HG03469 (cell line): ENCODE measurements around the gene ABCG1.
A peak's percentile ranks its signal among the peaks of the same experiment; 100 is the strongest.

Experiments used
- ATAC-seq: cut with Tn5 transposase; IDR thresholded peaks from one replicate; pipeline ENCODE4 v1.9.1; 2021; ENCODE audit warnings: mild to moderate bottlenecking, moderate library complexity, moderate number of reproducible peaks; ENCODE audit not compliant: unreplicated experiment

The ABCG1 gene

DNA sequence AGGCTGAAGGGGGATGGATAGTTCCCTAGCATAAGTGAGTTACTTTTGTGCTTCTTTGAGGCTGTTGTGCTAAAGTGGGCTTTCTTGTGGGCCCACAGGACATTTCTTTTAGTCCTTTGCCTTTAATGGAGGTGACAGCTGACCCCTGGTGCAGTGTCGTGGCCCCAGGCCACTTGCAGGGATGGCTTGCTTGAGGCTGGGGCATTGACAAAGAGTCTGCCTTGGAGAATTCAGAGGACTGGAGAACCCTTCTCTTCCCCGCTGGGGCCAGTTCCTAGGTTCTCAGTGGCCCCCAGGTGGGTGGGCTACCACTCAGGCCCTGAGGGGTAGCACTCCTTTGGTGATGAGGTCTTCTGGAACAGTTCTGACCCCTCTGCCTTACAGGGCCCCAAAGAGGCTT, 12.8 kb downstream of the ABCG1 start:
- ATAC-seq = no peak

DNA sequence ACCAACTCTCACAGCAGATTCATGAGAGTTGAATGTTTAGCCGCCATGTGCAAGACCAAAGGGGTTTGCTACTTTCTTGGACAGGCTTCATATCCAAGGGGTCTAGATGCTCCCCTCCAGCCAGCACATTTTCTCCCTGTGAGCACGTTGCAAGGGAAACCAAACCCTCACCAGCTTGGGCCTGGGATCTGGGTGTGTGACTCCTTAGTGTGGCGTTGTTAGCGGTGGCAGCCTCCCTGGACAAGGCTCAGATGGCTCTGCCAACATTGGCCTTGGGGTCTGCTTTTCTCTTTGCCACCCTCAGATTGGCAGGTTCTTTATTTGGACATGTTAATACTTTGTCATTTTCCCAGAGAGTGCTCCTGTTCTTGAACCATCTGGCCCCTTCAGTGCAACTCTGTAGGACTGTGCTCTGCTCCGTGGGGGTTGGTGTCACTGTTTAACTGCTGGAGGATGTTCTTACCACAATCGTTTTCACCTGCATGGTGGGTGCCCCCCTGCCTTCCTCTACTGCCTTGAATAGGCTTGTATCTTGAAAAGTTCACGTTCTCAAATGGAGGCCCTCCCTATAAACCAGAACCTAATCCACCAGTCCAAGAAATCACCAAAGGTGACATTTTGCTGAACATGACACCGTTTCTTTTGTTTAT, 13.4 kb downstream of the ABCG1 start:
- no peak for ATAC-seq

DNA sequence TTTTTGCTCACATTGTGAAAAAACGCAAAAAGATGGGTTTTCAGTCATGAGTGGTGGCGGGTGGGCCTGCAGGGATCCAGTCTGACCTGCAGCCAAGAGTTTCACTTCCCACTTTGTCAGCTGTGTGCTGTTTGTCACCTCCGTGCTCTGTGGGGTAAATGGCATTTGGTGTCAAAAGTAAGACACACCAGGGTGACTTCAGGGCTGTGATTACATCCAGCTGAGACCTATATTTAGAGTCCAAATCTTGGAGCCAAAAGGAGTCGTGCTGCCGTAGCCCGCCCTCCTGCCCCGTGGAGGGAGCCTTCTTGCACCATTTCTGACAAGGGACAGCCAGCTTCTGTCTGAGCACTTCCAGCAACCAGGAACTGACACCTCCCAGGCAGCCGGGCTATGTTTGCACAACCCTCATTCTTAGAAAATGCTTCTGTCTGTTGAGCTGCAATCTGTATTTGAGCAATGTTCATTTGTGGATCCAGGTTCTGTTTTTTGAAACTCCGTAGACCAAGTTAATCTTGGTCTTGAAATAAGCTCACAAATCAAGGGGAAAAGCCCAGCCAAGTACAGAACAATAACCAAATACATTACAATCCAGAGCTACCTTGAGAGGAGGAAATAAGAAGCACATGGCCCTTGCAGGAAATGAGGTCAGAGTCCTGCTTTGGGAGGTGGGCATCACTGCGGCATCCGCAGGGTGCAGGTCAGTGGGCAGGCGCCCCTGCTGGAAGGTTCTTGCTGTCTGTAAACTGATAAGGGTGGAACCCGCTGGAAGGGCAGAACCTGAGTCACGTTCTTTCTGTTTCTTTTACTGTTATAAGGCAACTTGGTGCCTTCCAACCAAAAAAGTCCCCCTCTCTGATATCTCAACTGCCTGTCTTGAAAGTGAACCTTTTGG, 14.4 kb downstream of the ABCG1 start:
- peak; percentile 33 for ATAC-seq

DNA sequence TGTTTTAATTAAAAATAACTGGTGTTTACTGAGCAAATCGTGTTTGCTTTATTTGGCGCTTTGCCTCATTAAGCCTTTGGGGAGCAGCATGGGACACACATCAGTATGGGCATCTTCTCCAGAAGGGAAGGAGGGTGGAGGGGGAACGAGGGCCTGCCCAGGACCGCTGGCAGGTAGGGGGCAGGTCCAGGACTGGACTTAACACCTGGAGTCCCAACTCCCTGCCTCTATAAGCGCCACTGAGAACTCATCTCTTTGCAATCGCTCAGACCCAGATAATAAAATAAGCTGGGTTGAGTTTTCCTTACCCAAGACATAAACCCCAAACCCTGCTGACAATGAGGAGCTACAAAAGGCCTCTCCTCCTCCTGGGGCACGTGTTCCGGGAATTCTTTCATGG, 15.1 kb downstream of the ABCG1 start:
- no peak for ATAC-seq

DNA sequence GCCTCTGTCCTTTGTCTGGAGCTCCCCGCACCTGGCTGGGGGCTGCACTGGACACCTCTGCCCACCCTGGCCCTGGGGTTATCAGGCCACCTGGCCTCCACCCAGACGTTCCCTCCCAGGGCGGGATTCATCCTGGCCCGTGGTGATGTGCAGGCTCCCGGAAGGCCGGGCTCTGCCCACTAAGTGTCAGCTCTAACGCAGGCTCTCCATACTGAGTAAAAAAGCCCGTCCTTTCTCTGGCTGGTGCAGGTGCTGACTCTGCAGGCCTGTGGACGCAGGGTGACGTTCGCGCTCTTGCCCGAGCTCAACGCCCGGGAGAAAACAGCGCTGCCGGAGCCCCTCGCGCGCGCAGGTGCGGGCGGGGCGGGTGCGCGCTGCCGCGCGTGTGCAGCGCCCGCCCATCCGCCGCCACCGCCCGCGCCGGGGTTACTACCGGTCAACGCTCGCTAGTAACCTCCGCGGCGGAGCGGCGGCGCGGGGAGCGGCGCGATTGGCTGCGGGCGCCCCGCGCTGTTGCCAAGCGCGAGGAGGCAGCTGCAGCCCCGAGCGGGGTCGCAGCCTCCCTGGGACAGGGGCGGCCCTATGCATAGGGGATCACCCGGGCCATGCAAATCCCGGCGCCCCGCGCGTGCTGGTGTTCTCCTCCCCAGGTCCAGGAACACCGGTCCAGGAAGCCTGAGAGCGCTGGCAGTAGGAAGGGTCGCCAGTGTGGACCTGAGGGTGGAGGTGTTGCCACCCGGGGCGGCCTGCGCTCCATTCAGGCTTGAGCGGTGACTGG, 15.7 kb downstream of the ABCG1 start:
- no peak for ATAC-seq

DNA sequence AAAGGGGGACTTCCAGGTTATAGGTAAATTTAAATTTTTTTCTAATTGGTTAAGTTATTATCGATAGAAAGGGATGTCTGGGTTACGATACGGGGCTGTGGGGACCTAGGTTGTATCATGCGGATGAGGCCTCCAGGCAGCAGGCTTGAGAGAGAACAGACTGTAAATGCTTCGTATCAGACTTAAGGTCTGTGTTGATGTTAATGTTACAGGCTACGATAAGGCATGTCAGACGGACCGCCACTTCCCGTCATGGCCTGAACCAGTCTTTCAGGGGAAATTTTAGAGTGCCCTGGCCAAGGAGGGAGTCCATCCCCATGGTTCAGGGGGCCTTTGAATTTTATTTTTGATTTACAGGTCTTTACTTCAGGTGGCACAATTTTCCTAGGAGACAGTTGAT, 16.7 kb downstream of the ABCG1 start:
- no peak for ATAC-seq

GRCh38 chr21:42236014-42236413, 17.1 kb downstream of the ABCG1 start:
- no peak for ATAC-seq

DNA sequence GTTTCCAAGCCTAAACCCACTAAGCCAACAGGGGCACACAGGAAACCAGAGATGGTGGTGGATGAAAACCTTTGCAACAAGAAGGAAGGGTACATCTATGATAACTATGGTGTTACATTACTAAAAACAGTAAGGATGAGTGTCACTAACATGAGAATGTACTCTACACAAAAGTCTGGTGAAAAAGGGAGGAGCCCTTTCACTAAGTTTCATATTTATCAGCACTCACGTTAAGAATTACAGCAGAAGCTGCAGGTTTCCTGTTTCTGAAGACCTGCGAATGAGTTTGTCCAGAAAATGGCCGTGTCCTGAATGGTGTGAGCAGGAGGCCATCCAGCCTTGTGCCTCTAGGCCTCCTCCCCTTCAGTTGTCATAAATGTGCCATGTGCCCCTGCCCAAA, 17.8 kb downstream of the ABCG1 start:
- ATAC-seq = no peak

- no peak for ATAC-seq
These were observed 18.2 kb downstream of the ABCG1 start for GRCh38 chr21:42237161-42237560.

DNA sequence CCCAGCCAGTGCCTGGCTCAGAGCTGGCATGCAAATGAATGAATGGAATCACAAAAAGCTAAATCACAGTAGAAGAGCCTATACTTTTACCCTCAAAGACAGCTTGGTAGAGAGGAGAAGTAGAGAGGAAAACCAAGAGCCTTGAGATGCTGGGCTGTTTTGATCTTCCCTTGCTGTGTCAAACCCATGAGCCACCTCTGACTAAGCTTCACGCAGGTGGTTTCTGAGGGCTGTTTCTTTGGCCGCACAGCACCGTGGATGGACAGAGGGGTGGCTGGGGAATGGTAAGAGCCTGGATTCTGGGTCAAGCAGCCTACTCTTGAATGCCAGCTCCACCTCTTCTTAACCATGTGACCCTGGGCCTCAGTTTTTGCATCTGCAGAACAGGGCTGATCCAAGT, 18.6 kb downstream of the ABCG1 start:
- no peak for ATAC-seq

DNA sequence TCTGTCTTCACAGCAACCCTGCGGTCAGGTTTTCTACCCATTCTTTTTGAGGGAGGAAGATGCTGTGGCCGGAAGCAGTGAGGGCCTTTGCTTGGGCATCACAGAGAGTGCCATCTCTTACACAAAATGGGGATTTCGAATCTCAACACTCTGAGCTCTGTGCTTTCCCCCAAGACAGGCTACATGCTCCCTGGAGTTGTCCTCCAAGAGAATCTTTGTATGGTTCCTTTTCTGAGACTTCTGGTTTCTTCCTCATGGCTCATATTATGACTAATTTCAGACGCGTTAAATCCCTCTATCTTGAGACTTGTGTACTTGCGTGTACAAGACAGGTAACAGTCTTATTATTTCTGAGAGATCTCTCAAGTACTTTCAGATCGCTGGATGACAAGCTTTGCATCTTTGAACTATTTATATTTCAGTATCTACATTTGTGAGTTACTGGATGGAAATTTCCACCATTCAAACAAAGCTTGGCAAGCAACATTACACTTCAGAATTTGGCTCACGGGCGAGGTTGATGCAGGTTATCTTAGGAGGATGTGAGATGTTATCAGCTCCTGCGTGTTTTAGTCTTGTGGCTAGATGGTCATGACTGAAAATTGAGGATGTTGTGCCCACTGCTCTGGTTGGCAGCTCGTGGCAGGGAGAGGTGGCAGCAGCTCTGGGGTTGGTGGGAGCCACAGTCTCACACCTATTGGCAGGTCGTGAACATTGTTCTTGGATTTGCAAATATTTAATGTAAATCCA, 19.4 kb downstream of the ABCG1 start:
- no peak for ATAC-seq

- ATAC-seq = no peak
These were observed 20.6 kb downstream of the ABCG1 start for GRCh38 chr21:42239556-42239955.

GRCh38 chr21:42239973-42240372, 21.0 kb downstream of the ABCG1 start:
- ATAC-seq = no peak

DNA sequence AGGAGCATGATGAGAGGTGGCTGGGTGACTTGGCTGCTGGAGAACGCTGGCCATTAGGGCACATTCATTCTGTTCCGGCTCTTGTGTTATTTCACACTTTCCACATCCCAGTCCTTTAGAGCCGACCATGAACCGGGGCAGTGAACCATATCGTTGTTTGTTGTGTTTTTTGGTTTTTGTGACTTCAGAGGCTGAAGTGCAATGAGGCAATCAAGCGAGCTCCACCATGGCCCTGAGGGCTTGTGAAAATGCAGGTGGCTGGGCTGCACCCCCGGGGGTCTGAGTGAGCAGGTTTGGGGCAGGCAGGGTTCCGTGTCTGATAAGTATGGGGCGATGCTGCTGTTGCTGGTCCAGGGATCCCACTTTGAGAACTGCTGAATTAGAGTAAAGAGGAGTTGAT, 23.7 kb downstream of the ABCG1 start:
- no peak for ATAC-seq

DNA sequence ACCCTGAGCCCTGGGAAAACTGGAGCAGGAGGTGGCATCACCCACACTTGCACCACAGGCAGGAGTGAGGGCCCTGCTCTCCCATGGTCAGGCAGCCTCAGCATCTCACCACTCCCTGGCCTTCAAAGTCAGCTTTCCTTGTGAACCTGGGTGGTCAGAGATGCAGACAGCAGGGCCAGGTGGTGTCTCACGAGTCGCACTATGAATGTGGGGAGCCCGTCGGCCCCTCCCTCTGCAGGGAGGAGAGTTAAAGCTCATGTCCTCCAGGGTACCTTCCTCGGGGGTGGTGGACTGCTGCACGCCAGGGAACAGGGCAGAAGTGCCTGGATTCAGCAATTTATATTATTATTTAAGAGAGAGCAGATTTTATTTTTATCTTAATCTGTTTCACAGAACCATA, 24.1 kb downstream of the ABCG1 start:
- no peak for ATAC-seq

GRCh38 chr21:42245331-42246193, 26.6 kb downstream of the ABCG1 start:
- no peak for ATAC-seq

DNA sequence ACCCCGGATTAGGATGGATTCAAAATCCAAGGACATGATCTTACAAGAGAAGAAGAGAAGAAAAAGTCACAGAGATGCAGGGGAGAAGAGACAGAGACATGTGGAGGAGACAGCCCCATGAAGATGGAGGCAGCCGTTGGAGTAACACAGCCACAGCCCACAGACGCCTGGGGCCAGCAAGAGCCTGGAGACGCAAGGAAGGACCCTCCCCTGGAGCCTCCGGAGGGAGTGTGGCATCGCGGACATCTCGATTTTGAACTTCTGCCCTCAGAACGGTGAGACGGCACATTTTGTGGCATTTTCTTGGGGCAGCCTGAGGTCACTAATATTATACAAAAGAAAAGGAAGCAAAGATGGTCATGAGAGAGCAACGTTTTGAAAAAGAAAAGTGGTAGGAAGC, 28.8 kb downstream of the ABCG1 start:
- ATAC-seq = no peak

DNA sequence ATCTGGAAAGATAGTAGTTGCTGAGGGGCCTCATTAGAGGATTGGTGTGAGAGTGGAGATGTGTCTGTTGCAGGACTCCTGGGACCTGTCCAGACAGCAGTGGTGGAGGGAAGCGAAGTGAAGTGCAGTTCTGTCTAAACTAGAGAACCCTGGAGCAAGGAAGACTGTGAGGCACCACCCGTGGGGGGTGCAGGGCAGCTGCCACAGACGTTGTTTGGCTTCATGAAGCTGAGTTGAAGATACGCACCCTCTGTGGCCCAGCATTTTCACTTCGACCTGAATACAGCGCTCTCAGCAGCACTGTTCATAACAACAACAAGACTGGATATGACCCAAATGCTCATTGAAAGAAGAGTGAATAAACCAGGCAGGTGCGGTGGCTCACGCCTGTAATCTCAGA, 29.3 kb downstream of the ABCG1 start:
- ATAC-seq = no peak

GRCh38 chr21:42248783-42249597, 30.1 kb downstream of the ABCG1 start:
- ATAC-seq = peak; percentile 48
